ENCODE measurements around the gene MYO18B. TPM values are rescaled to one million over a fixed set of nuclear protein-coding genes. Genes with fewer than 3 reads are reported as not detected.

Gene MYO18B
- total and polyA plus RNA-seq, 2 of the 8 experiments (the other 6 are each of a cell fraction or from before 2014, with no cell fraction given) = 0.62 to 0.78 TPM

GRCh38 chr22:26064048-26064447, 322.1 kb downstream of the MYO18B start (continued):
- TF ChIP-seq, protein P1, sequence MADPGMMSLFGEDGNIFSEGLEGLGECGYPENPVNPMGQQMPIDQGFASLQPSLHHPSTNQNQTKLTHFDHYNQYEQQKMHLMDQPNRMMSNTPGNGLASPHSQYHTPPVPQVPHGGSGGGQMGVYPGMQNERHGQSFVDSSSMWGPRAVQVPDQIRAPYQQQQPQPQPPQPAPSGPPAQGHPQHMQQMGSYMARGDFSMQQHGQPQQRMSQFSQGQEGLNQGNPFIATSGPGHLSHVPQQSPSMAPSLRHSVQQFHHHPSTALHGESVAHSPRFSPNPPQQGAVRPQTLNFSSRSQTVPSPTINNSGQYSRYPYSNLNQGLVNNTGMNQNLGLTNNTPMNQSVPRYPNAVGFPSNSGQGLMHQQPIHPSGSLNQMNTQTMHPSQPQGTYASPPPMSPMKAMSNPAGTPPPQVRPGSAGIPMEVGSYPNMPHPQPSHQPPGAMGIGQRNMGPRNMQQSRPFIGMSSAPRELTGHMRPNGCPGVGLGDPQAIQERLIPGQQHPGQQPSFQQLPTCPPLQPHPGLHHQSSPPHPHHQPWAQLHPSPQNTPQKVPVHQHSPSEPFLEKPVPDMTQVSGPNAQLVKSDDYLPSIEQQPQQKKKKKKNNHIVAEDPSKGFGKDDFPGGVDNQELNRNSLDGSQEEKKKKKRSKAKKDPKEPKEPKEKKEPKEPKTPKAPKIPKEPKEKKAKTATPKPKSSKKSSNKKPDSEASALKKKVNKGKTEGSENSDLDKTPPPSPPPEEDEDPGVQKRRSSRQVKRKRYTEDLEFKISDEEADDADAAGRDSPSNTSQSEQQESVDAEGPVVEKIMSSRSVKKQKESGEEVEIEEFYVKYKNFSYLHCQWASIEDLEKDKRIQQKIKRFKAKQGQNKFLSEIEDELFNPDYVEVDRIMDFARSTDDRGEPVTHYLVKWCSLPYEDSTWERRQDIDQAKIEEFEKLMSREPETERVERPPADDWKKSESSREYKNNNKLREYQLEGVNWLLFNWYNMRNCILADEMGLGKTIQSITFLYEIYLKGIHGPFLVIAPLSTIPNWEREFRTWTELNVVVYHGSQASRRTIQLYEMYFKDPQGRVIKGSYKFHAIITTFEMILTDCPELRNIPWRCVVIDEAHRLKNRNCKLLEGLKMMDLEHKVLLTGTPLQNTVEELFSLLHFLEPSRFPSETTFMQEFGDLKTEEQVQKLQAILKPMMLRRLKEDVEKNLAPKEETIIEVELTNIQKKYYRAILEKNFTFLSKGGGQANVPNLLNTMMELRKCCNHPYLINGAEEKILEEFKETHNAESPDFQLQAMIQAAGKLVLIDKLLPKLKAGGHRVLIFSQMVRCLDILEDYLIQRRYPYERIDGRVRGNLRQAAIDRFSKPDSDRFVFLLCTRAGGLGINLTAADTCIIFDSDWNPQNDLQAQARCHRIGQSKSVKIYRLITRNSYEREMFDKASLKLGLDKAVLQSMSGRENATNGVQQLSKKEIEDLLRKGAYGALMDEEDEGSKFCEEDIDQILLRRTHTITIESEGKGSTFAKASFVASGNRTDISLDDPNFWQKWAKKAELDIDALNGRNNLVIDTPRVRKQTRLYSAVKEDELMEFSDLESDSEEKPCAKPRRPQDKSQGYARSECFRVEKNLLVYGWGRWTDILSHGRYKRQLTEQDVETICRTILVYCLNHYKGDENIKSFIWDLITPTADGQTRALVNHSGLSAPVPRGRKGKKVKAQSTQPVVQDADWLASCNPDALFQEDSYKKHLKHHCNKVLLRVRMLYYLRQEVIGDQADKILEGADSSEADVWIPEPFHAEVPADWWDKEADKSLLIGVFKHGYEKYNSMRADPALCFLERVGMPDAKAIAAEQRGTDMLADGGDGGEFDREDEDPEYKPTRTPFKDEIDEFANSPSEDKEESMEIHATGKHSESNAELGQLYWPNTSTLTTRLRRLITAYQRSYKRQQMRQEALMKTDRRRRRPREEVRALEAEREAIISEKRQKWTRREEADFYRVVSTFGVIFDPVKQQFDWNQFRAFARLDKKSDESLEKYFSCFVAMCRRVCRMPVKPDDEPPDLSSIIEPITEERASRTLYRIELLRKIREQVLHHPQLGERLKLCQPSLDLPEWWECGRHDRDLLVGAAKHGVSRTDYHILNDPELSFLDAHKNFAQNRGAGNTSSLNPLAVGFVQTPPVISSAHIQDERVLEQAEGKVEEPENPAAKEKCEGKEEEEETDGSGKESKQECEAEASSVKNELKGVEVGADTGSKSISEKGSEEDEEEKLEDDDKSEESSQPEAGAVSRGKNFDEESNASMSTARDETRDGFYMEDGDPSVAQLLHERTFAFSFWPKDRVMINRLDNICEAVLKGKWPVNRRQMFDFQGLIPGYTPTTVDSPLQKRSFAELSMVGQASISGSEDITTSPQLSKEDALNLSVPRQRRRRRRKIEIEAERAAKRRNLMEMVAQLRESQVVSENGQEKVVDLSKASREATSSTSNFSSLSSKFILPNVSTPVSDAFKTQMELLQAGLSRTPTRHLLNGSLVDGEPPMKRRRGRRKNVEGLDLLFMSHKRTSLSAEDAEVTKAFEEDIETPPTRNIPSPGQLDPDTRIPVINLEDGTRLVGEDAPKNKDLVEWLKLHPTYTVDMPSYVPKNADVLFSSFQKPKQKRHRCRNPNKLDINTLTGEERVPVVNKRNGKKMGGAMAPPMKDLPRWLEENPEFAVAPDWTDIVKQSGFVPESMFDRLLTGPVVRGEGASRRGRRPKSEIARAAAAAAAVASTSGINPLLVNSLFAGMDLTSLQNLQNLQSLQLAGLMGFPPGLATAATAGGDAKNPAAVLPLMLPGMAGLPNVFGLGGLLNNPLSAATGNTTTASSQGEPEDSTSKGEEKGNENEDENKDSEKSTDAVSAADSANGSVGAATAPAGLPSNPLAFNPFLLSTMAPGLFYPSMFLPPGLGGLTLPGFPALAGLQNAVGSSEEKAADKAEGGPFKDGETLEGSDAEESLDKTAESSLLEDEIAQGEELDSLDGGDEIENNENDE (IDR thresholded peaks at IDR 0.05; ENCODE audit: insufficient replicate concordance, low read length) = no peak
- TF ChIP-seq GABPA (IDR thresholded peaks at IDR 0.05; ENCODE audit: borderline replicate concordance, insufficient read depth, low read length) = no peak
